ENCODE results near the gene NUP210L. TPM values are rescaled to one million over a fixed set of nuclear protein-coding genes. Genes with fewer than 3 reads are reported as not detected.
"Not testable (repeated sequence)": the region's sequence is repeated elsewhere in the genome, so short reads cannot be mapped to it uniquely, and the experiment has no call there.

Gene NUP210L
- total RNA-seq, 1 donor from 2014 or later = not detected

GRCh38 chr1:154093699-154094098 is 61.2 kb downstream of the NUP210L start:
- TF ChIP-seq CTCF (IDR thresholded peaks at IDR 0.05; ENCODE audit: insufficient read depth, low read depth, low read length) (no peak), EZH2 (IDR thresholded peaks at IDR 0.05; ENCODE audit: insufficient read depth, low read length) (no peak)
- H3K4me1 ChIP-seq (ENCODE audit: insufficient read depth, low read length) = no peaks in the 10 kb centered on the region
- H3K4me2 ChIP-seq (ENCODE audit: low read length) = no peak overlapping the region
- H3K27ac ChIP-seq (ENCODE audit: low read depth, low read length) = no peak overlapping the region
- no peaks in the 10 kb centered on the region for H3K79me2 ChIP-seq (ENCODE audit: insufficient read depth, low read length)
- Mint-ChIP-seq H3K9me3 (ENCODE audit: unreplicated experiment) (no peaks in the 10 kb centered on the region), H3K27me3 (ENCODE audit: low read depth, unreplicated experiment) (peaks cover 6% of the 10 kb centered on the region), H3K27ac (ENCODE audit: unreplicated experiment) (no peak overlapping the region), H3K36me3 (ENCODE audit: low read depth, unreplicated experiment) (no peaks in the 10 kb centered on the region), H3K4me1 (ENCODE audit: low read depth, unreplicated experiment) (no peaks in the 10 kb centered on the region), H3K4me3 (ENCODE audit: unreplicated experiment) (no peak overlapping the region)
- no peak overlapping the region for H3K4me3 ChIP-seq (ENCODE audit: insufficient read depth, low read depth, low read length)
- H4K20me1 ChIP-seq (ENCODE audit: insufficient read depth, low read length) = no peaks in the 10 kb centered on the region
- H3K9me3 ChIP-seq (ENCODE audit: insufficient read depth, low read depth, low read length) = no peaks in the 10 kb centered on the region
- H3K9ac ChIP-seq (ENCODE audit: low read length) = no peak overlapping the region
- FAIRE-seq = no peak
- H3K27me3 ChIP-seq (ENCODE audit: insufficient read depth, low read length) = peaks cover 5% of the 10 kb centered on the region
- H3K36me3 ChIP-seq (ENCODE audit: insufficient read depth, low read length) = no peaks in the 10 kb centered on the region
- no peak for DNase-seq (ENCODE audit: low read depth)
- no peak overlapping the region for H2AFZ ChIP-seq (ENCODE audit: low read depth, low read length)

GRCh38 chr1:154091706-154092105 is 63.2 kb downstream of the NUP210L start:
- no peaks in the 10 kb centered on the region for H3K4me1 ChIP-seq (ENCODE audit: insufficient read depth, low read length)
- no peak overlapping the region for H3K27ac ChIP-seq (ENCODE audit: low read depth, low read length)
- DNase-seq (ENCODE audit: low read depth) (no peak), FAIRE-seq (no peak)
- H3K9me3 ChIP-seq (ENCODE audit: insufficient read depth, low read depth, low read length) = no peaks in the 10 kb centered on the region
- H3K27ac Mint-ChIP-seq (ENCODE audit: unreplicated experiment) = no peak overlapping the region
- peaks cover 1% of the 10 kb centered on the region for H3K36me3 Mint-ChIP-seq (ENCODE audit: low read depth, unreplicated experiment)
- no peaks in the 10 kb centered on the region for H4K20me1 ChIP-seq (ENCODE audit: insufficient read depth, low read length)
- H3K9me3 Mint-ChIP-seq (ENCODE audit: unreplicated experiment) = no peaks in the 10 kb centered on the region
- peaks cover 5% of the 10 kb centered on the region for H3K27me3 ChIP-seq (ENCODE audit: insufficient read depth, low read length)
- TF ChIP-seq CTCF (IDR thresholded peaks at IDR 0.05; ENCODE audit: insufficient read depth, low read depth, low read length) = no peak
- TF ChIP-seq EZH2 (IDR thresholded peaks at IDR 0.05; ENCODE audit: insufficient read depth, low read length) = no peak
- H3K4me3 ChIP-seq (ENCODE audit: insufficient read depth, low read depth, low read length) = no peak overlapping the region
- no peaks in the 10 kb centered on the region for H3K36me3 ChIP-seq (ENCODE audit: insufficient read depth, low read length)
- H2AFZ ChIP-seq (ENCODE audit: low read depth, low read length) = no peak overlapping the region
- H3K27me3 Mint-ChIP-seq (ENCODE audit: low read depth, unreplicated experiment) = peaks cover 12% of the 10 kb centered on the region
- no peaks in the 10 kb centered on the region for H3K79me2 ChIP-seq (ENCODE audit: insufficient read depth, low read length)
- H3K4me1 Mint-ChIP-seq (ENCODE audit: low read depth, unreplicated experiment) = no peaks in the 10 kb centered on the region
- no peak overlapping the region for H3K4me2 ChIP-seq (ENCODE audit: low read length)
- H3K9ac ChIP-seq (ENCODE audit: low read length) = no peak overlapping the region
- H3K4me3 Mint-ChIP-seq (ENCODE audit: unreplicated experiment) = no peak overlapping the region

- Histone ChIP-seq H3K27ac (ENCODE audit: low read depth, low read length) (no peak overlapping the region), H2AFZ (ENCODE audit: low read depth, low read length) (no peak overlapping the region), H3K36me3 (ENCODE audit: insufficient read depth, low read length) (no peaks in the 10 kb centered on the region), H3K9me3 (ENCODE audit: insufficient read depth, low read depth, low read length) (no peaks in the 10 kb centered on the region), H3K4me3 (ENCODE audit: insufficient read depth, low read depth, low read length) (no peak overlapping the region), H3K4me2 (ENCODE audit: low read length) (no peak overlapping the region), H3K9ac (ENCODE audit: low read length) (no peak overlapping the region), H3K79me2 (ENCODE audit: insufficient read depth, low read length) (no peaks in the 10 kb centered on the region), H3K4me1 (ENCODE audit: insufficient read depth, low read length) (no peaks in the 10 kb centered on the region), H3K27me3 (ENCODE audit: insufficient read depth, low read length) (no peaks in the 10 kb centered on the region), H4K20me1 (ENCODE audit: insufficient read depth, low read length) (no peaks in the 10 kb centered on the region)
- Mint-ChIP-seq H3K36me3 (ENCODE audit: low read depth, unreplicated experiment) (peaks cover 1% of the 10 kb centered on the region), H3K27me3 (ENCODE audit: low read depth, unreplicated experiment) (peaks cover 12% of the 10 kb centered on the region), H3K9me3 (ENCODE audit: unreplicated experiment) (peaks cover 1% of the 10 kb centered on the region), H3K27ac (ENCODE audit: unreplicated experiment) (no peak overlapping the region), H3K4me1 (ENCODE audit: low read depth, unreplicated experiment) (no peaks in the 10 kb centered on the region), H3K4me3 (ENCODE audit: unreplicated experiment) (no peak overlapping the region)
- FAIRE-seq (no peak), DNase-seq (ENCODE audit: low read depth) (no peak)
- TF ChIP-seq EZH2 (IDR thresholded peaks at IDR 0.05; ENCODE audit: insufficient read depth, low read length) (no peak), CTCF (IDR thresholded peaks at IDR 0.05; ENCODE audit: insufficient read depth, low read depth, low read length) (no peak)
These were observed 67.3 kb downstream of the NUP210L start for GRCh38 chr1:154087574-154087973.

- not testable (repeated sequence) for DNase-seq (ENCODE audit: low read depth); H3K27ac Mint-ChIP-seq (ENCODE audit: unreplicated experiment)
These were observed 71.8 kb downstream of the NUP210L start for GRCh38 chr1:154083057-154083456.

More at GRCh38 chr1:154083057-154083456, 71.8 kb downstream of the NUP210L start:
- H3K4me2 ChIP-seq (ENCODE audit: low read length); H3K79me2 ChIP-seq (ENCODE audit: insufficient read depth, low read length); H3K4me1 Mint-ChIP-seq (ENCODE audit: low read depth, unreplicated experiment); H4K20me1 ChIP-seq (ENCODE audit: insufficient read depth, low read length); H3K4me3 Mint-ChIP-seq (ENCODE audit: unreplicated experiment); H3K27ac ChIP-seq (ENCODE audit: low read depth, low read length); H3K4me3 ChIP-seq (ENCODE audit: insufficient read depth, low read depth, low read length); H3K9ac ChIP-seq (ENCODE audit: low read length); FAIRE-seq; H3K4me1 ChIP-seq (ENCODE audit: insufficient read depth, low read length); H3K27me3 ChIP-seq (ENCODE audit: insufficient read depth, low read length); H3K36me3 ChIP-seq (ENCODE audit: insufficient read depth, low read length); H3K9me3 ChIP-seq (ENCODE audit: insufficient read depth, low read depth, low read length); H3K27me3 Mint-ChIP-seq (ENCODE audit: low read depth, unreplicated experiment); H3K9me3 Mint-ChIP-seq (ENCODE audit: unreplicated experiment); H3K36me3 Mint-ChIP-seq (ENCODE audit: low read depth, unreplicated experiment); H2AFZ ChIP-seq (ENCODE audit: low read depth, low read length): not testable (repeated sequence)
